GM18909 (cell line): ENCODE results near the gene MITF.

ENCODE experiments used
- ATAC-seq: cut with Tn5 transposase; IDR thresholded peaks from one replicate; pipeline ENCODE4 v1.9.1; 2021; ENCODE audit warnings: mild to moderate bottlenecking; ENCODE audit not compliant: unreplicated experiment, poor library complexity

MITF gene

DNA sequence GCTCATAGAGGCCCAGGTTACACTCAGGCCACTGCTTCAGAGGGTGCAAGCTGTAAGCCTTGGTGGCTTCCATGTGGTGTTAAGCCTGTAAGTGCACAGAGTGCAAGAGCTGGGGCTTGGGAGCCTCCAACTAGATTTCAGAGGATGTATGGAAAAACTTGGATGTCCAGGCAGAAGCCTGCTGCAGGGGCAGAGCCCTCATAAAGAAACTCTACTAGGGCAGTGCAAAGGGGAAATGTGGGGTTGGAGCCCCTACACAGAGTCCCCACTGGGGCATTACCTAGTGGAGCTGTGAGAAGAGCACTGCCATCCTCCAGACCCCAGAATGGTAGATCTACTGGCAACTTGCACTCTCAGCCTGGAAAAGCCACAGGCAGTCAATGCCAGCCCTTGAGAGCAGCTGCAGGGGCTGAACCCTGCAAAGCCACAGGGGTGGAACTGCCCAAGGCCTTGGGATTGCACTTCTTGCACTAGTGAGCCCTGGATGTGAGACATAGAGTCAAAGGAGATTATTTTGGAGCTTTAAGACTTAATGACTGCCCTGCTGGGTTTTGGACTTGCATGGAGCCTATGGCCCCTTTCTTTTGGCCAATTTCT lies 14.0 kb downstream of the MITF start:
- ATAC-seq = no peak

DNA sequence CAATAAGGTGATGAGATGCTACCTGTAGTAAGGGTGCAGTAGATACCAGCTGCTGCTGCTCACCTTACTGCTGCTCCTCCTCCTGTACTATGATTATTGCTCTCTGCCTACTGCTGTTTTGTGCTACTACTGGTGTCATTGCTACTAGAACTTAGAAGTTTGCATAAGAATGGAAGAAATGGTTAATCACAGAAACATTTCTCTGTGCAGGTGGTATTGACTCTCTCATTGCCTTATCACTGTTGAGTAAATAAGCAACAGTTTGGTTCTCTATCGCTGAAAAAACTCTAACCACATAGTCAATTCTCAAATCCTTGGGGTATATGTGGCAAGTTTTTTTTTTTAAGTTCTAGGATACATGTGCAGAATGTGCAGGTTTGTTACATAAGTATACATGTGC lies 16.5 kb downstream of the MITF start:
- ATAC-seq = no peak

DNA sequence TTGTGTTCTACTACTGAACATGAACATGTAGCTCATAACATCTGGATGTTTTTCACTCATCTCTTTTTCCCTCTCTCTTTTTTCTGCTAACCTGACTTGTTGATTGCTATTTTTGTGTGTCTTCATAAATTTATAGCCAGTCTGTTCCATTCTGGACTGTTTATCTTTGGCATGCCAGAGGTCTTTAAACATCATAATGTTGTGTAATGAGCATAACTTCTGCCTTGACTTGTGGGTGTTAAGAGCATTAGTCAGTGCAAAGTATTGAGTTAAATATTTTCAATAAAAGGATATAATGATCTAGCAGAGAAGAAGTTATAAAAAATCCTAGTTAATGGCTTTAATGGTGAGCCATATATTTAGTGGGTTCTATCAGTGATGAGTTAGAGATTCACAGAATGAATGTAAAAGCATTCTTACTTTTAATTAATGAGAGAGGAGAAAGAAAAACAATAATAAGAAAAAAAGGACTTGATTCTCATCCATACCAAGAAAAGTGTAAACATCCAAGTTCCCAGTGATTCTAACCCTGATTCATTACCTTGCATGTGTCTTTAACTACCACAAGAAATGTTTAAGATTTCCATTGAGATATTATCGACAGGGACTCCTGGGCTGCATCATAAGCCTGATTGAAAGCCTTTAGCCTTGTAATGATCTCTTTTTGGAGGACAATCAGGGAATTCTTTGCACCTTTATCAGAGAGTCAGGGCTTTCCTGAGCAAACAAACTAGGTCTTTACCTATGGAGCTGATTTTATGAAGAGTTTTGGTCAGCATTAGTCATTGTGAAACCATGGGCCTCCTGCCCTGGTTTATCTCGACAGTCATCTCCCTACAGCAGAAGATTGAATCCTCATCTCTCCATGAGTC lies 22.9 kb downstream of the MITF start:
- peak; percentile 74 for ATAC-seq

DNA sequence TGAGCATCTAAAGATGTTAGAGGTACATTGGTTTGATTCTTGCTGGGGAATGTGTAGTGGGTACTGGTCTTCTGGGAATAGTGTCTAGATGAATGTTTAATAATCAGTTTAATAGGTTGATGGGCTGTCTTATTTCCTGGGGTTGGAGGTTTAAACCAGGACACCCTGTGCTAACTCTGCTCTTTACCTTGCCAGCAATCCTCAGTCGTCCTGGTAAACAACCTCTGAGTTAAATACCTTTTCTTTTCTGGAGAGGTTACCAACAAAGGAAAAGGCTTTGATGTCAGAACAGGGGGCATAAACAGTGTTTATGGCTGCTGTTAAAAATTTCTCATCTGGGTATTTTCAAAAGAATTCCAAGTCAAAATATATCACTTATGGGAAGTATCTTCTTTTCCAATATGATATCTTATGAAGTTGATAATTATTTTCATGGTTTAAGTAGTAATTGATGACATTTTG lies 23.5 kb downstream of the MITF start:
- ATAC-seq = peak; percentile 4

DNA sequence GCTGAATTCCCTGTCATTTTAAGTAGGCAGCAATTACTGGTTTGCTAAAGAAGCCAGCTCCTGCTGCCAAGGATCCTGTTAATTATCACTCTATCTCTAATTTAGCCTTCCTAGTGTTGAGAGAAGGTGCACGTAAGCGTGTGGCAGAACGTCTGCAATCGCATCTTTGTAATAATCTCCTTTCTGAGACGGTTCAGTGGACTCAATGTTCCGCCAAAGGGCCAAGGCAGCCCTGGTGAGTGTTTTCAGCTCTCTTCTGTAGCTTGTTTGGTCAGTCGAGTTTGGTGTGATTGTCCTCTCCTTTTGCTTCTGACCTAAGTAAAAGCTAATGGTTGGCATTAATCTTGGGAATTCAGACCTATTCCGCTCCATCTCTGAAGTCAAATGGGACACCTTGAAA lies 24.2 kb downstream of the MITF start:
- no peak for ATAC-seq

DNA sequence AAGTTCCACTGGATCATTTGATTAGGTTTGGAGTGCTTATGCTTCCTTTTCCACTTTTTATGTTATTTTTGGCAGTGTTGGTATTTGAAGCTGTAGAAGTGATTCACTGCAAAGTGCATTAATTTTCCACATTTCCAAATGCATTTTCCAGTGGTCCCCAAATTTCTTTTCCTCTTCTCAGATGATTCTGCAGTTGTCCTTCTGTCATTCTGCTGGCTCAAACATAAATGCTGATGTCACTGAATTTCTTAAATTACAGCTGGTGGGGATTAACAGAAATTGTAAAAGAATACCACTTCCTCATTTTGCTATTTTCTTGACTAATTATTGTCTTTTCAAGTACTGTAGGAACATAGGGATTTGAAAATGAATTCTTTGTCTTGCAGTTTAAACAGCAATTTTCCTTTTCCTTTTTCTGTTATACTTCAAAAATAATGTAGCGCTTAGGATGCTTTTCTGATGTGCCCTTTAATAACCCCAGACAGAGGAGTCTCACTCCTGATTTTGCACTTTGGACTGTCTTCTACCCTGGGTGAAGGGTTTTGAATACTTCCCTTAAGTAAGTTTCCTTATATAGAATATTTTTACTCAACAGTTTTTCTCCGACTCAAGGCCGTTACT lies 25.0 kb downstream of the MITF start:
- ATAC-seq = no peak

DNA sequence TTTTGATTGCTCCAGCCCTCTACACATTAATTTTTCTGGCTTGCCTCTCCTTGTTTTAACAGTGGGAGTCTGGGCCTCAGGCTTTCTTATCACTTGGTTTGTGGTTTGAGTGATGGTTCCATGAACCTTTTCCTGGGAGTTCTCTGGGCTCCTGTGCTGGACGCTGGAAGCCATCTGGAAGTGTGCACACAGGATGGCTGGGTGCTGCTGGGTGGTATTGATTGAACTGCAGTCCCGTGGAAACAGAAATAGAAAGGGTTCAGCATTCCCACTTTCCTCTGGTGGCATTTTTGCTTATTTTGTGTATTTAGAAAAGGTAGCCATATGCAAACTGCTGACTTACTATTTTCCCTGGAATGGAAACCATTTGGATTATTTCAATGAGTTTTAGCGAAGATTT lies 25.6 kb downstream of the MITF start:
- ATAC-seq = no peak

DNA sequence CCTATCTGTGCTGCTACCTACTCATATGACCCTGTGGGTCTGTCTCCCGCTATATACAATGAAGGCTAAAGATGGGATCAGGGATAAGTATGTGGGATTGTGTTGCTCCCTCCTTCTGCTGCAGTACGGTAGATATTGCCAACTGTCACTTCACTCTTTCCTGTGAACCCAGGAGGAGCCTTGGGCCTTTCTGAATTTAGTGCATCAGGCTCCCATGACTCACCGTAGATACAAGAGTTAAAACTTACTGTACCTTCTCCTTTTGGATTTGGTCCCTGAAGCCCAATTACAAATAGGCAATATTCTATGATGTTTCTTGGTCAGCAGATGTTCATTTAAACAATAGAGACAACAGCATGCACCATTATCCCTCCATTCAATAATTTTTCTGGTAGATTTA lies 27.4 kb downstream of the MITF start:
- ATAC-seq = no peak

DNA sequence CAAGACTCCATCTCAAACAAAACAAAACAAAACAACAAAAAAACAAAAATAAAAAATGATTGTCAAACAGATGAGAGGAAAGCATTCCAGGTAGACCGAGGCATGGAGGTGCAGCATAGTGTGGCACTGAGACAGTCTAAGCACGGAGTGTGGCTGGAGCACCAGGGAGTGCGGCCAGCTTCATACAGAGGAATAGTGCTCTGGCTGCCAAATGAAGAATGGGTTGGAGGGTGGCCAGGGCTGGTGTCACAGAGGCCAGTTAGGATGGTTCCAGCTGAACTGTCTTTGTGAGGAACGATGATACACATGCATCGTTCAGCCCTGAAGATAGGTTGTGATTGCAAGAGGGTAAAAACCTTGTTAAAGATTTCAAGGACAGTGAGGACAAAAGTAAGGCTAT lies 28.3 kb downstream of the MITF start:
- no peak for ATAC-seq

DNA sequence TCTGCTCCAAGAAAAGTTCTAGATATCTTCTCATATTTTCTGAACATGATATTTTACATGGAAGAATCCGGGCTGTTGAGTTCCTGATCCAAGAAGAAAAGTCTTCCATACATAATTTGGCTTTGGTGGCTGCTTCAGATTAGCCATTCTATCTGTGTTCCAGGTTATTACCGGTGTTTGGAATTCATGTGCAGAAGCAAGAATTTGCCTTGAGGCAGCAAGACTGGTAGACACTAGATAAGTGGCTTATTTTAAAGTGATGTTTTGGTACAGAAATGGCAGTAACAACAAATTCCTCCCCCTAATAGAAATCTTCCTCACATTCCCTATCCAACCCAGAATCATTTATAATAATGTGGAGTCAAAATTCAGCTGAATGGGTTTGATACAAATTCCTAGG lies 29.2 kb downstream of the MITF start:
- ATAC-seq = no peak

DNA sequence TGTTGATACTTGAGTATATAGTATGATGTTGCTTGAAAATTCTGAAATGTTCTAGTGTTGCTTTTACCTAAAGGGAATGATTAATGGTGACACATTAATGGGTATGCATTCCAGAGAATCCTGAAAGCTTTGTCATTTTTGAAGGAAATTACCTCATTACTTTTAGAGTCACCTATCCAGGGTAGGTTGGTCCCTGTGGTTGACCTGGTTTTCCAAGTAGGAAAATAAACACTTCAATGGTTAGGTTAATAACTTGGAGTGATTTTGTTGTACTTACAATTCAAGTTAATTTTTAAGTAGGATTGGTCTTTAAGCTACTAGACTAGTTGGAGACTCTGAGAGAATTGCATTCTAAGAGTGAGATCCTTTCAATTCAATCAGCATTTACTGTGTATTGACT lies 31.0 kb downstream of the MITF start:
- ATAC-seq = no peak

DNA sequence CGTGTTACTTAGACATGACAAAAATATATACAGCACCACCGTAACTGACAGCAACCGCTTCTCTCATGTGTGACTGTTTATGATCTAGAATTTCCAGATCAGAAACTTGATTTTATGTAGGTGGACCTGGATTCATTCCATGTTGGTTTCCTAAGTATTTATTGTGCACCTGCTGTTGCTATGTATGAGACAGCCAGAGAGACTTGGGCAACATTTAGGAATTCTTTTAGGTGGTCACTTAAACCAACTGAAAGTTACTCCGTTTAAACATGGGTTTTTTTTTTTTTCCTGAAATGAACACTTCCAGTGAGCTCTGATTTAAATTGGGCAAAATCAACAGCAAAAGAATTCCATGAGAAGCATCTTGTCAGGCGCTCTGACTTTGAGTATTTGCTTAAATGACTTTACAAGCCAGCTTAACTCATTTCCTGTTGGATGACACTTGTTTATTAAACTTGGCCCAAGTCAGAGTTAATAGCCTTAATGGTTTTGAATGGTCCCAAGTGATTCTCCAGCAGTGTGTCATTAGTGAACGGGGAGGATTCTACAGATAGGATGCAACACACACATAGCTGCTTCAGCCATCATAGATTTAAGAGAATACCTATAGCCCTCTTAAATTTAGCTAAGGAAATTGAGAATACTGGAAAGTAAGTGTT lies 31.8 kb downstream of the MITF start:
- ATAC-seq = no peak

DNA sequence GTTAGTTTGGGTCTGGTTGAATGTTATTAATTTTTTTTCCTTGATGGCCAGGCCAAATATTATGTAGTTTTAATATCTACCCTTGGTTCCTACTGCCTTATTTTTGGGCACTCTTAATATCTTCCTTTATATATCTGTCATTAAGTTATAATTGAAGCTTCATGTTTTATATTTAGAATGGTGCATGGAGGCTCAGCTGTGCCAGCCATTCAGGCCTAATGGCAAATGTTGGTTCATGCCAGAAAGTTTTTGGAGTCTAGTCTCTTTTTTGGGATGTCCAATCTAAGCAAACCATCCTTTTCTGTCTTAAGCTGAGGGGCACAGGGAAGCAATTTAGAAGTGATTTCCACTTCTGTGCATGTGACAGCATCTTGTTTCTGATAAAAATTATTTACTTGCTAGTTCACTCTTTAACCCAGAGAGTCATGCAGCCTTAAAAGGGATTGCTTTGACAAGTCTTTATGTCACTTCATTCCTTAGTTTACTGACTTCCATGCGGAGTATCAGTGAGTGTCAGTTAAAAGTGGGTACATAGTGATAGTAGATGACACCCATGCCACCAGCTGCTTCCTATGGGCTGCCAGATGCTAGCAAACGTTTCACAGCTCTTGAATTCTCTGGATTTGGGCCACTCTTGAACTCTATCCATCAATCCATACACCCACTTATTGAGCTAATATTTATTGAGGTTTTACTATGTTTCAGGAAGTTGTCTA lies 33.0 kb downstream of the MITF start:
- ATAC-seq = no peak

DNA sequence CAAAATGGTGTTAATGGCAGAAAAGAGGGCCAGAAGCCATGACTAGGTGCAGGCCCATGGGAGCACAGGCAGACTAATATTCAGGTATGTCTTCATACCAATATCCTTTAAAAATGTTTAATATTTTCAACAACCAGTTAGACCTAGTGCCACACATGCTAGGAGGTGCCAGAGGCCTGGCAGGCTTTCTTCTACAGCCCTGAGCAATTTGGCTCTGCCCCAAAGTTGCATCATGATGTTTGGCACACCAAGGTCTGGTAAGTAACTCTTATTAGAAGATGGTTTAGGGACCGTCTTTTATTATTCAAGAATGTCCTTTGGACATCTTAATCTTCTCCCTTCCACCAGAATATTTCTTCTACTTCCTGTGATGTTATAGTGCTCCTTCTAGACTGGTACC lies 34.8 kb downstream of the MITF start:
- ATAC-seq = no peak

DNA sequence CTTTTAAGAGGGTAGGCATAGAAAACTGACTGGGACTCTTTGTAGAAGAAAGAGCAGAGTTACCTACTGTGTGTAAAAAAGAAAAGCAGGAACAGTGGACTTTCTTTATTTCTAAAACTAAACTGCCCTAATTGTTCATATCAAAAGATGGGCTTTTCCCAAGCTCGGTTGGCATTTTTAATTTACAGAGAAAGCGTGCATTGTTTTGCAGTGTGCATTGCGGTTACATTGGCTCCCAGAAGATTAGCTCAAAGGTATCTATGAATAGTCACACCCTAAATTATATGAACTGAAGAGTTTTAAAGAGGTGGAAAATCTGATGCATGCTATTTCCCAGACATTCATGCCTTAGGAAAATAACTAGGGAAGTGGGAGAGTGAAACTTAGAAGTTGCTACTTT lies 36.5 kb downstream of the MITF start:
- no peak for ATAC-seq

DNA sequence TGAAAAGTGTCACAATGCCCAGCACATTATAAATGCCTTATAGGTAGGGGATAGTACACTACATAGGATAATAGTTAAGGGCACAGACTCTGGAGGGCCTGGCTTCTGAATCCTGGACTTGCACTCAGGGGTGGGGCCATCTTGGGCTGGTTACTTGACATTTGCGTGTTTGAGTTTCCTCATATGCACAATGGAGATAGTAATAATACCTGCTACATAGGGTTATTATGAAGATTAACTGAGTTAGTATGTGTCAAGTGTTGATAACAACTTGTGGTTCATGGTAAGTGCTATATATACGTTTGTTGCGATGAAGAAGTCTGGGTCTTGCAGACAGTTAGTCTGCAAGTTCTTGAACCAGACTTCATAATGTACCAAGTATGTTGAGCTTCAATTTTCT lies 37.0 kb downstream of the MITF start:
- no peak for ATAC-seq

DNA sequence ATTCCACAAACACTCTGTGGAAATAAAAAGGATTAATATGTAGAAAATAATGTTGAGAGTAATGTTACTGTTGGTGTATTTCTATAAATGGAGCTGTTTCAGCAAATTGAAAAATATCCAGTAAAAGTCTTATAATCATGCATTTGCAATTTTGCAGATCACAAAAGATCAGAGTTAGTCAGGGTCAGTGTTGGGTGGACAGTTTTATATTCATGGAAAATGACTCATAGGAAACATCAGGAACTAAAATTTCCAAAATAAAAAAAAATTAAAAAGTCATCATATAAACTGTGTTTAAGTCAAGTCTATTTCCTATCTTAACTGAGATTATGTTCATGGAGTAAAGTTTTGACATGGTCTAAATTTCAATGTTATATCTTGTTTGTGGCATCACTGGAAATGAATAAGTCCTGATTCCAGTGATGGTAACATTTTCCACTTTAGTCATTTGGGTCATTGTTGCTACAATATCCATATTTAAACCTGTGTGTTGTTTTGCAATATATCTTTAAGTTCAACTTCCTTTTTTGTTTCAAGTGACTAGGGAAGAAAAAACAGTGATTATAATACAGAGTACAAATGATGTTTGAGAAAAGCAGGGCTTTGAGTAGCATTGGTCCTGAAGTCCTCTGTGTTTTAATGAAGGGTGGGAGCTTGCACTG lies 37.8 kb downstream of the MITF start:
- ATAC-seq = no peak

DNA sequence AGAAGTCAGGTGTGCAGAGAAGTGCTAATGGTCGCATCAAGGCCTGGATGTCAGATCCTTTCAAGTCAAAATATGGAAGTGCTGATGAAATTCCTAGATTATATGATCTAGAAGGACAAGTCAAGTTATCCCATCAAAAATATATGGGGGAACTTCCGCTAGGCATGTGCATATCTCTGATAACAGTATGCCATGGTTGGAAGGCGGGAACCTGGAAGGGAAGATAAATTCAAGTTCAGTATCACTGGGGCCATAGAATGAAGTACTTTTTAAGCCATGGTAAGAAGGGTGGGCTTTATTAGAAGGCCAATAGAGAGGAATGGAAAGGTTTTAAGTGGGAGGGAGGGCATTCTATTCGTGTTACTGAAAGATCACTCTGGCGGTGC lies 38.3 kb downstream of the MITF start:
- ATAC-seq = no peak

DNA sequence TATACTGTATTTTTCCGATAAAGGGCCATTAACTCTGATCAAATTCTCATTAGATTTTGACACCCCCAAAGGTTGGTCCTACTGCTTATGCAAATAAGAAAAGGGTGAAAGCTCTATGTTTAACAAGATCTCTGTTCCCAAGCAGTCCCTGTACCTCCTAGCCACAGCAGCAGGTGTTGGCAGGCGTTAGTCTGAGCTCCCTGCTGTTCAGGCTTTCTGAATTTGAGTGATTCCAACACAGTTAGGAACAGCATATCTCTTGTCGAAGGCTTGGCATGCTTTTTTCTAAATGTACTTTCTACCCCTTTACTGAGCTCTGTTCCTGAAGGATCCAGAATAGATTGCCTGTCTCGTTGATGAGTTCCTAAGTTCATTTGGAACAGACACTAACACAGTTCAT lies 42.3 kb downstream of the MITF start:
- ATAC-seq = no peak

DNA sequence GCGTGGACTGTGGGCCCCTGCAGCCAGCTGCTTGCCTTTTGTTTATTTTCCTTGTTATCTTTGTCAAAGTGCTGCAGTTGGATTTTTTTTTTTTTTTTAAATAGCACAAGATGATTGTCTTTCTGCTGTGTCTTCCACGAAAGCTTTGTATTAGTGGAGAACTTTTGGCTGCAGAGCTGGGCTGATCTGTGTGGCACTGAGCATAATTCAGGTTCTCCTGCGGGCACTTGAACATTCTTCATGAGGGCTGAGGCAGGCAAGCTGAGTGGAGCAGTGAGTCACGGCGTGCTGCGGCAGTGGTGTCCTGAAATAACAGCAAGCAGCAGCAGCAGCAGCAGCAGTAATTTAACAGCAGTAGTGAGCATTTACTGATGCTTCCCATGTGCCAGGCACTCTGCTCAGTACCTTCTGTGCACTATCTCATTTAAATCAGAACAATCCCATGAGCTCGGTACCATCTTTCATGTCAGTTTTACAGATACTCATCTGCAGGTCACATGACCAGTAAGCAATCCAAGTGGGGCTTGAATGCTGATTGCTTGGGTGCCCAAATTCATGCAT lies 45.8 kb downstream of the MITF start:
- ATAC-seq = no peak
